Neural cell (in vitro differentiated cells): Measurements from ENCODE around the gene PRKAG2. TPM values are rescaled to one million over a fixed set of nuclear protein-coding genes. Genes with fewer than 3 reads are reported as not detected.

Experiments used
- H2AFZ ChIP-seq: fragments of 200-600, 300-800 bp; sonication (generic), shearing (Covaris generic); 2 replicates; pipeline ENCODE4 v1.6.0; 2014; ENCODE audit warnings: low read depth, mild to moderate bottlenecking, antibody characterized with exemption, low read length, moderate library complexity
- H3F3A ChIP-seq: fragments of 200-600 bp; shearing (Covaris generic); 2 replicates; pipeline ENCODE4 v1.6.1; 2016; ENCODE audit warnings: mild to moderate bottlenecking, moderate library complexity, mixed read lengths, antibody characterized with exemption, low read length; ENCODE audit not compliant: insufficient read depth, poor library complexity, severe bottlenecking
- H3K27ac ChIP-seq: fragments of 200-600, 300-800 bp; sonication (generic), shearing (Covaris generic); 2 replicates; pipeline ENCODE4 v1.5.1; 2014; ENCODE audit warnings: mild to moderate bottlenecking, low read length, moderate library complexity
- H3K27me3 ChIP-seq: fragments of 300-800, 200-600 bp; sonication (generic), shearing (Covaris generic); 2 replicates; pipeline ENCODE4 v1.6.0; 2014; ENCODE audit warnings: mild to moderate bottlenecking, low read depth, low read length, moderate library complexity; ENCODE audit not compliant: insufficient read depth
- H3K36me3 ChIP-seq: fragments of 300-800, 200-600 bp; sonication (generic), shearing (Covaris generic); 2 replicates; pipeline ENCODE4 v1.5.1; 2014; ENCODE audit warnings: mild to moderate bottlenecking, antibody characterized with exemption, low read length, moderate library complexity; ENCODE audit not compliant: insufficient read depth
- H3K4me2 ChIP-seq: fragments of 300-800, 200-600 bp; sonication (generic), shearing (Covaris generic); 2 replicates; pipeline ENCODE4 v1.6.0; 2014; ENCODE audit warnings: mild to moderate bottlenecking, low read length
- H3K4me3 ChIP-seq: fragments of 300-800, 200-600 bp; sonication (generic), shearing (Covaris generic); 2 replicates; pipeline ENCODE4 v1.5.1; 2014; ENCODE audit warnings: mild to moderate bottlenecking, low read length, moderate library complexity
- H3K79me2 ChIP-seq: fragments of 200-600 bp; shearing (Covaris generic); replicated peaks from 2 replicates; pipeline ENCODE4 v1.6.0; 2014; ENCODE audit warnings: mild to moderate bottlenecking, low read length, moderate library complexity; ENCODE audit not compliant: insufficient read depth
- H3K9ac ChIP-seq: fragments of 300-800, 200-600 bp; sonication (generic), shearing (Covaris generic); 2 replicates; pipeline ENCODE4 v1.6.1; 2016; ENCODE audit warnings: mild to moderate bottlenecking, low read length, mixed read lengths
- H3K9me2 ChIP-seq: fragments of 200-600 bp; shearing (Covaris generic); 2 replicates; pipeline ENCODE4 v1.6.1; 2016; ENCODE audit warnings: mild to moderate bottlenecking, low read length, mixed read lengths; ENCODE audit not compliant: insufficient read depth
- H3K9me3 ChIP-seq: fragments of 200-600, 300-800 bp; sonication (generic), shearing (Covaris generic); 2 replicates; pipeline ENCODE4 v1.6.1; 2016; ENCODE audit warnings: mild to moderate bottlenecking, mixed run types, low read length, moderate library complexity, mixed read lengths
- H4K20me1 ChIP-seq: fragments of 200-600 bp; shearing (Covaris generic); 2 replicates; pipeline ENCODE4 v1.6.1; 2016; ENCODE audit warnings: mild to moderate bottlenecking, mixed run types; ENCODE audit not compliant: insufficient read depth
- EP300 ChIP-seq: fragments of 450-650 bp; conservative IDR thresholded peaks from 2 replicates; pipeline ENCODE4 v1.6.1; 2014; ENCODE audit warnings: antibody characterized with exemption, mild to moderate bottlenecking, moderate library complexity; ENCODE audit not compliant: poor library complexity, severe bottlenecking
- EZH2 ChIP-seq: fragments of 200-600, 300-800 bp; shearing (Covaris generic), sonication (generic); IDR thresholded peaks from 2 replicates; pipeline ENCODE4 v1.6.1; 2014; ENCODE audit warnings: antibody characterized with exemption, low read length, borderline replicate concordance, mild to moderate bottlenecking; ENCODE audit not compliant: insufficient read depth, poor library complexity, severe bottlenecking
- MXI1 ChIP-seq: fragments of 450-650 bp; conservative IDR thresholded peaks from 2 replicates; pipeline ENCODE4 v1.6.1; 2014; ENCODE audit warnings: antibody characterized with exemption, mild to moderate bottlenecking; ENCODE audit not compliant: poor library complexity, severe bottlenecking
- POLR2AphosphoS5 ChIP-seq: IDR thresholded peaks from 2 replicates; pipeline ENCODE4 v1.6.1; 2012
- RAD21 ChIP-seq: fragments of 450-650 bp; conservative IDR thresholded peaks from 2 replicates; pipeline ENCODE4 v1.6.1; 2014; ENCODE audit warnings: antibody characterized with exemption, mild to moderate bottlenecking, moderate library complexity
- SMC3 ChIP-seq: fragments of 450-650 bp; conservative IDR thresholded peaks from 2 replicates; pipeline ENCODE4 v1.6.1; 2014; ENCODE audit warnings: antibody characterized with exemption, mild to moderate bottlenecking, moderate library complexity; ENCODE audit not compliant: poor library complexity
- TAF1 ChIP-seq: IDR thresholded peaks from 2 replicates; pipeline ENCODE4 v1.6.1; 2012; ENCODE audit warnings: low read depth
- polyA minus RNA-seq: library from RNA; depleted of rRNA, polyadenylated mRNA; stranded (reverse); fragments of >200 nt; gene quantifications from 2 replicates; pipeline ENCODE4 v1.2.3, GENCODE V29; 2014
- polyA plus RNA-seq: library from polyadenylated mRNA; depleted of rRNA; stranded (reverse); fragments of >200 nt; gene quantifications from 2 replicates; pipeline ENCODE4 v1.2.3, GENCODE V29; 2014
- TF ChIP-seq, protein P1 (sequence below): fragments of 450-650 bp; IDR thresholded peaks from 2 replicates; pipeline ENCODE4 v1.5.1; 2014; ENCODE audit warnings: antibody characterized with exemption, mild to moderate bottlenecking, moderate library complexity; ENCODE audit not compliant: poor library complexity, severe bottlenecking
- TF ChIP-seq, protein P2 (sequence below): IDR thresholded peaks from 2 replicates; pipeline ENCODE4 v1.6.1; 2012; ENCODE audit warnings: borderline replicate concordance

The PRKAG2 gene
- polyA plus RNA-seq: 22.7 and 22.9 TPM in 2 replicates
- 23.0 and 27.5 TPM in 2 replicates for polyA minus RNA-seq

DNA sequence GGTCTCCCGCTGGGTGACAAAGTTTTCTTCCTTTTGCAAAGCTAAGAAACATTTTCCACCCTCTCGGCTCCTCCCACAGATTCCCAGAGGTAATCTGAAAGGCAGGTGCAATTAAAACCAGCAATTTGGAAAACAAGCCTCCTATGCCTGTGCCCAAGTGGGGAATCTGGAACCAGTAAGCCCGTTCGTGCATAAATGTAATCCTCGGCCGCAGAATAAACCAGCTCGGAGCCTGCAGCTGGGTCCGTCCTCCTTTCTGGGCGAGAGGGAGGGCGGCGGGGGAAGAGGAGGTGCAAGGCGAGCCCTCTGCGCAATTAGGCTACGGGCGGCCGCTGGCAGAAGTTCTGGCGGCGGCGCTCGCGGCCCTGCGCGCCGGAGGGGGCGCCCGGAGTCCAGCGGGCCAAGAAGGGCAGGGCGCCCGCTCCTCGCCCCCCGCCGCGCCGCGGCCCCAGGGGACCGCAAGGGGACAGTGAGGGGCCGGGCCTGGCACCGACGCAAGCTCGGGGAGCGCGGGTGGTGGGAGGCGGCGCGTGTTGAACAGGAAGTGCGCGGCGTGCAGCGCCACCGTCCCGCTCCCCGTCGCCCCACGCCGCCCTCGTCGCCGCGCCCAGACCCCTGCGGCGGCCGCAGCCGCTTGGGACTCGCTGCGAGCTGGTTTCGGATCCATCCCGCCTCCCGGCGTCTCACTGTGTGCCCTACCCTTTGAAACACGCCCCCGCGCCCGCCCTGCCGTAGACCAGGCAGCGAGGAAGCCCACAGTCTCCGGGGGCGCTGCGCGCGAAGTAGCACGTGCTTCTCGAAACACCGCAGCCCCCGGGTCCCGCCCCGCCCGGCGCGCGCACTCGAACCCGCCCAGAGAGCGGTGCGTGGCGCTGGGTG is at the start of gene PRKAG2:
Gene PRKAG2, minus strand, starts transcription at position 217 of the 879 bp plus-strand sequence. CDS start 495 bp downstream, outside the sequence.
- peak; percentile 69 for TF ChIP-seq MXI1
- TF ChIP-seq, protein P1, sequence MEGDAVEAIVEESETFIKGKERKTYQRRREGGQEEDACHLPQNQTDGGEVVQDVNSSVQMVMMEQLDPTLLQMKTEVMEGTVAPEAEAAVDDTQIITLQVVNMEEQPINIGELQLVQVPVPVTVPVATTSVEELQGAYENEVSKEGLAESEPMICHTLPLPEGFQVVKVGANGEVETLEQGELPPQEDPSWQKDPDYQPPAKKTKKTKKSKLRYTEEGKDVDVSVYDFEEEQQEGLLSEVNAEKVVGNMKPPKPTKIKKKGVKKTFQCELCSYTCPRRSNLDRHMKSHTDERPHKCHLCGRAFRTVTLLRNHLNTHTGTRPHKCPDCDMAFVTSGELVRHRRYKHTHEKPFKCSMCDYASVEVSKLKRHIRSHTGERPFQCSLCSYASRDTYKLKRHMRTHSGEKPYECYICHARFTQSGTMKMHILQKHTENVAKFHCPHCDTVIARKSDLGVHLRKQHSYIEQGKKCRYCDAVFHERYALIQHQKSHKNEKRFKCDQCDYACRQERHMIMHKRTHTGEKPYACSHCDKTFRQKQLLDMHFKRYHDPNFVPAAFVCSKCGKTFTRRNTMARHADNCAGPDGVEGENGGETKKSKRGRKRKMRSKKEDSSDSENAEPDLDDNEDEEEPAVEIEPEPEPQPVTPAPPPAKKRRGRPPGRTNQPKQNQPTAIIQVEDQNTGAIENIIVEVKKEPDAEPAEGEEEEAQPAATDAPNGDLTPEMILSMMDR: peak; percentile 42
- no peak for TF ChIP-seq EP300
- TF ChIP-seq SMC3: peak; percentile 18
- TF ChIP-seq RAD21: peak; percentile 26

GRCh38 chr7:151926336-151926712 is 49.4 kb upstream of the PRKAG2 start:
- H3K36me3 ChIP-seq: no peaks in the 10 kb centered on the region
- H3K79me2 ChIP-seq: no peaks in the 10 kb centered on the region
- no peak for TF ChIP-seq SMC3
- TF ChIP-seq POLR2AphosphoS5: no peak
- TF ChIP-seq RAD21: no peak
- TF ChIP-seq TAF1: no peak
- TF ChIP-seq EZH2: no peak
- no peak overlapping the region for H3K27ac ChIP-seq
- no peaks in the 10 kb centered on the region for H4K20me1 ChIP-seq
- no peaks in the 10 kb centered on the region for H3K9me3 ChIP-seq
- no peak overlapping the region for H3K4me2 ChIP-seq
- H3K9me2 ChIP-seq: no peaks in the 10 kb centered on the region
- no peak overlapping the region for H3K9ac ChIP-seq
- no peak overlapping the region for H2AFZ ChIP-seq
- H3K4me3 ChIP-seq: no peak overlapping the region
- no peaks in the 10 kb centered on the region for H3F3A ChIP-seq
- no peaks in the 10 kb centered on the region for H3K27me3 ChIP-seq

More for the DNA sequence above, at the start of gene PRKAG2:
- Histone ChIP-seq H3K27me3 (peaks cover 45% of the 10 kb centered on the region), H3K27ac (no peak within 1 kb of the TSS), H3K9me3 (no peaks in the 10 kb centered on the region), H3K4me2 (peak within 1 kb of the TSS; percentile 99), H3K4me3 (peak within 1 kb of the TSS; percentile 90), H3K9ac (peak within 1 kb of the TSS; percentile 54), H3K79me2 (no peaks in the 10 kb centered on the region), H3K9me2 (no peaks in the 10 kb centered on the region), H4K20me1 (no peaks in the 10 kb centered on the region), H3F3A (no peaks in the 10 kb centered on the region), H3K36me3 (no peaks in the 10 kb centered on the region), H2AFZ (peak within 1 kb of the TSS; percentile 33)

DNA sequence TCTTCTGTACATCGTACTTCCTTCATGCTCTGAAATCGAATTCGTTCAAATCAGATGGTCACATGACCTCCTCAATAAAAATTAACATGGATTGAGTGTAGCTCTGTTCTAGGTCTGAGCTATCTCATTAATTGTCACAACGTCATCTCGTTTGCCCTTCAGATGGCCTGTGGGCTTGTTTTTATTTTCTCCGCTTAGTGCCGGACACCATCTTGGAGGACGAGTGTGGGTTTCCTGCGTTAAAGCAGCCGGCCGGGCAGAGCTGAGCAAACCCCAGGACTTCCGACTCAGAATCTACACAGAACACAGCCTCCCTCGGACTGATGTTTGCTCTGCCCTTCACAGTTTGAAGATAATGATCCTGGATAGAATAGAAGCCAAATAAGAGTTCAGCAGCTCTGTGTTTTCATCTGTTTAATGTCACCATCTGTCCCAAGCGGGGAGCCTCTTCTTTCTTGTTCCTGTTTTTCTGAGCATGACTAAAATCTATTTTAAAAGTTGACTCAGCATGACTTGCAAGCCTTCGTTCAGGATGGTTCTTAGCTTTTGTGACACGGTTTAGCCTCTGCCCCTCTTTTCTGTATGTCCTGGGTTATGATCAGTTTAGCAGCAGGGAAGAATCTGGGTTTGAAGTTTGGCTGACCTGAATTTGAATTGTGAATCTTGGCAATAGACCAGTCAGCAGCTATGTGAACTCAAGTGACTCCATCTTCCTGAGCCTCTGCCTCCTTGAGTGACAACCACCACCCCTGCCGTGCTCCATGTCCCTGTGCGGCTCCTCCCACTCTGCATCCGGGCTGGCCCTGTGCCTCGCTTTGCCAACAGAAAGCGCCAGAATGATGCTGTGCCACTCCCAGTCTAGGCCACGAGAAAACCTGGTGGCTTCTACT is 48.8 kb upstream of the PRKAG2 start:
- no peak overlapping the region for H2AFZ ChIP-seq
- H3K4me3 ChIP-seq: no peak overlapping the region
- no peaks in the 10 kb centered on the region for H4K20me1 ChIP-seq
- H3K79me2 ChIP-seq: no peaks in the 10 kb centered on the region
- no peaks in the 10 kb centered on the region for H3K27me3 ChIP-seq
- H3K9ac ChIP-seq: no peak overlapping the region
- no peaks in the 10 kb centered on the region for H3K36me3 ChIP-seq
- H3F3A ChIP-seq: no peaks in the 10 kb centered on the region
- no peak overlapping the region for H3K4me2 ChIP-seq
- no peaks in the 10 kb centered on the region for H3K9me2 ChIP-seq
- H3K27ac ChIP-seq: no peak overlapping the region
- TF ChIP-seq, protein P2, sequence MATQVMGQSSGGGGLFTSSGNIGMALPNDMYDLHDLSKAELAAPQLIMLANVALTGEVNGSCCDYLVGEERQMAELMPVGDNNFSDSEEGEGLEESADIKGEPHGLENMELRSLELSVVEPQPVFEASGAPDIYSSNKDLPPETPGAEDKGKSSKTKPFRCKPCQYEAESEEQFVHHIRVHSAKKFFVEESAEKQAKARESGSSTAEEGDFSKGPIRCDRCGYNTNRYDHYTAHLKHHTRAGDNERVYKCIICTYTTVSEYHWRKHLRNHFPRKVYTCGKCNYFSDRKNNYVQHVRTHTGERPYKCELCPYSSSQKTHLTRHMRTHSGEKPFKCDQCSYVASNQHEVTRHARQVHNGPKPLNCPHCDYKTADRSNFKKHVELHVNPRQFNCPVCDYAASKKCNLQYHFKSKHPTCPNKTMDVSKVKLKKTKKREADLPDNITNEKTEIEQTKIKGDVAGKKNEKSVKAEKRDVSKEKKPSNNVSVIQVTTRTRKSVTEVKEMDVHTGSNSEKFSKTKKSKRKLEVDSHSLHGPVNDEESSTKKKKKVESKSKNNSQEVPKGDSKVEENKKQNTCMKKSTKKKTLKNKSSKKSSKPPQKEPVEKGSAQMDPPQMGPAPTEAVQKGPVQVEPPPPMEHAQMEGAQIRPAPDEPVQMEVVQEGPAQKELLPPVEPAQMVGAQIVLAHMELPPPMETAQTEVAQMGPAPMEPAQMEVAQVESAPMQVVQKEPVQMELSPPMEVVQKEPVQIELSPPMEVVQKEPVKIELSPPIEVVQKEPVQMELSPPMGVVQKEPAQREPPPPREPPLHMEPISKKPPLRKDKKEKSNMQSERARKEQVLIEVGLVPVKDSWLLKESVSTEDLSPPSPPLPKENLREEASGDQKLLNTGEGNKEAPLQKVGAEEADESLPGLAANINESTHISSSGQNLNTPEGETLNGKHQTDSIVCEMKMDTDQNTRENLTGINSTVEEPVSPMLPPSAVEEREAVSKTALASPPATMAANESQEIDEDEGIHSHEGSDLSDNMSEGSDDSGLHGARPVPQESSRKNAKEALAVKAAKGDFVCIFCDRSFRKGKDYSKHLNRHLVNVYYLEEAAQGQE: no peak
- no peak for TF ChIP-seq SMC3
- TF ChIP-seq TAF1: no peak
- no peak for TF ChIP-seq RAD21
- TF ChIP-seq, protein P1: no peak
- no peak for TF ChIP-seq POLR2AphosphoS5
- TF ChIP-seq EZH2: no peak
- H3K9me3 ChIP-seq: no peaks in the 10 kb centered on the region
